ENCODE data around the gene MBD5.

The MBD5 gene

DNA sequence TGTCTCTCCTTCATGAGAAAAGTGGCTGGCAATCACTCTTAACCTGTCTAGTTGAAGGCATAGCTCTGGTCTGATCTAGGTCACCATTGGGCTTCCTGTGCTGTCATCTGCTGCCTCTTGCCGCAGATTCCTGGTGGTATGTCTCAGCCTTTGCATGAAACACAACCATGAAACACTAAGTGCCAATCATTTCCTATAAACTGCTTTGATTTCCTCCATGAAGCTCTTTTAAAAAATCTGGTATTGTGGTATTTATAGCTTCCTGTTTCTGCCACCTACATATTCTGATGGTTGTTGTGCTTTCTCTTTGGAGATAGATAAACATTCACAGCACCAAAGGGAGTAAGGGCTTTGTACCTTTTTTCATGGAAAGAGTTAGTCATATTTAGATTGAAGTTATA lies 503.6 kb downstream of the MBD5 start:
- no peak for DNase-seq
- H2BK5ac ChIP-seq (ENCODE audit: low read depth, low read length, poor library complexity, severe bottlenecking): no peak overlapping the region
- H3K4ac ChIP-seq (ENCODE audit: low read depth in 1 of 2, low read length in 2 of 2): no peak overlapping the region
- no peak overlapping the region for H2BK15ac ChIP-seq (ENCODE audit: low read depth, poor library complexity, severe bottlenecking)
- H3K9me3 ChIP-seq (ENCODE audit: control insufficient read depth, low read length): no peaks in the 10 kb centered on the region
- no peaks in the 10 kb centered on the region for H3K27me3 ChIP-seq (ENCODE audit: control insufficient read depth in 1 of 2, insufficient read depth in 1 of 2, low read length in 2 of 2)
- no peak overlapping the region for H4K91ac ChIP-seq (ENCODE audit: low read length)
- no peak overlapping the region for H3K18ac ChIP-seq (ENCODE audit: low read depth in 1 of 2, low read length in 2 of 2)
- no peaks in the 10 kb centered on the region for H3K79me1 ChIP-seq (replicated peaks; ENCODE audit: low read length, poor library complexity, severe bottlenecking)
- H3K4me3 ChIP-seq (ENCODE audit: insufficient read depth in 1 of 2, low read depth in 1 of 2, low read length in 2 of 2): no peak overlapping the region
- no peaks in the 10 kb centered on the region for H3K4me1 ChIP-seq (ENCODE audit: control insufficient read depth, insufficient read depth, low read depth, low read length)
- H3K27ac ChIP-seq (ENCODE audit: low read length, poor library complexity, severe bottlenecking): no peak overlapping the region
- no peak overlapping the region for H4K8ac ChIP-seq (ENCODE audit: low read length)
- H3K4me2 ChIP-seq (ENCODE audit: low read length, poor library complexity, severe bottlenecking): no peak overlapping the region
- no peak overlapping the region for H2AFZ ChIP-seq (ENCODE audit: low read depth, low read length)
- WGBS: 88% methylated on average over 1 of the region's 1 CpG
- H3K14ac ChIP-seq (ENCODE audit: low read length in 2 of 2): no peak overlapping the region
- H3K23ac ChIP-seq (ENCODE audit: low read length in 2 of 2): no peak overlapping the region
- H3K36me3 ChIP-seq (ENCODE audit: control insufficient read depth in 1 of 2, insufficient read depth in 2 of 2, low read depth in 1 of 2, low read length in 2 of 2): peaks cover 9% of the 10 kb centered on the region in 2 experiments
- H2BK12ac ChIP-seq (ENCODE audit: low read length in 2 of 2): no peak overlapping the region
- H3K9ac ChIP-seq (ENCODE audit: low read length): no peak overlapping the region
- H2BK120ac ChIP-seq (ENCODE audit: low read depth, low read length): no peak overlapping the region
- no peak overlapping the region for H2AK5ac ChIP-seq (ENCODE audit: low read length, severe bottlenecking)

GRCh38 chr2:148525130-148525529 lies 504.2 kb downstream of the MBD5 start:
- no peak overlapping the region for H3K23ac ChIP-seq (ENCODE audit: low read length in 2 of 2)
- no peaks in the 10 kb centered on the region for H3K9me3 ChIP-seq (ENCODE audit: control insufficient read depth, low read length)
- H3K79me1 ChIP-seq (replicated peaks; ENCODE audit: low read length, poor library complexity, severe bottlenecking): no peaks in the 10 kb centered on the region
- H2AFZ ChIP-seq (ENCODE audit: low read depth, low read length): no peak overlapping the region
- DNase-seq: no peak
- no peak overlapping the region for H2BK120ac ChIP-seq (ENCODE audit: low read depth, low read length)
- H2BK12ac ChIP-seq (ENCODE audit: low read length in 2 of 2): no peak overlapping the region
- no peak overlapping the region for H3K4me2 ChIP-seq (ENCODE audit: low read length, poor library complexity, severe bottlenecking)
- no peak overlapping the region for H3K9ac ChIP-seq (ENCODE audit: low read length)
- H3K36me3 ChIP-seq (ENCODE audit: control insufficient read depth in 1 of 2, insufficient read depth in 2 of 2, low read depth in 1 of 2, low read length in 2 of 2): peaks cover 4 to 5% of the 10 kb centered on the region in 2 experiments
- H3K4me1 ChIP-seq (ENCODE audit: control insufficient read depth, insufficient read depth, low read depth, low read length): no peaks in the 10 kb centered on the region
- H3K4ac ChIP-seq (ENCODE audit: low read depth in 1 of 2, low read length in 2 of 2): no peak overlapping the region
- H3K14ac ChIP-seq (ENCODE audit: low read length in 2 of 2): no peak overlapping the region
- H3K27me3 ChIP-seq (ENCODE audit: control insufficient read depth in 1 of 2, insufficient read depth in 1 of 2, low read length in 2 of 2): no peaks in the 10 kb centered on the region
- 100% methylated on average over 2 of the region's 2 CpGs for WGBS
- H3K27ac ChIP-seq (ENCODE audit: low read length, poor library complexity, severe bottlenecking): no peak overlapping the region
- H4K8ac ChIP-seq (ENCODE audit: low read length): no peak overlapping the region
- H2AK5ac ChIP-seq (ENCODE audit: low read length, severe bottlenecking): no peak overlapping the region
- no peak overlapping the region for H2BK15ac ChIP-seq (ENCODE audit: low read depth, poor library complexity, severe bottlenecking)
- H2BK5ac ChIP-seq (ENCODE audit: low read depth, low read length, poor library complexity, severe bottlenecking): no peak overlapping the region
- H3K4me3 ChIP-seq (ENCODE audit: insufficient read depth in 1 of 2, low read depth in 1 of 2, low read length in 2 of 2): no peak overlapping the region
- no peak overlapping the region for H3K18ac ChIP-seq (ENCODE audit: low read depth in 1 of 2, low read length in 2 of 2)
- no peak overlapping the region for H4K91ac ChIP-seq (ENCODE audit: low read length)

GRCh38 chr2:148526509-148527346 lies 505.8 kb downstream of the MBD5 start:
- H3K27ac ChIP-seq (ENCODE audit: low read length, poor library complexity, severe bottlenecking): no peak overlapping the region
- no peak overlapping the region for H2AFZ ChIP-seq (ENCODE audit: low read depth, low read length)
- no peak overlapping the region for H3K9ac ChIP-seq (ENCODE audit: low read length)
- no peak overlapping the region for H2BK12ac ChIP-seq (ENCODE audit: low read length in 2 of 2)
- H3K36me3 ChIP-seq (ENCODE audit: control insufficient read depth in 1 of 2, insufficient read depth in 2 of 2, low read depth in 1 of 2, low read length in 2 of 2): peaks cover 0 to 5% of the 10 kb centered on the region in 2 experiments
- no peak overlapping the region for H3K18ac ChIP-seq (ENCODE audit: low read depth in 1 of 2, low read length in 2 of 2)
- H3K9me3 ChIP-seq (ENCODE audit: control insufficient read depth, low read length): no peaks in the 10 kb centered on the region
- H2BK120ac ChIP-seq (ENCODE audit: low read depth, low read length): no peak overlapping the region
- H3K14ac ChIP-seq (ENCODE audit: low read length in 2 of 2): no peak overlapping the region
- 69% methylated on average over 9 of the region's 9 CpGs for WGBS
- no peak overlapping the region for H4K91ac ChIP-seq (ENCODE audit: low read length)
- H3K27me3 ChIP-seq (ENCODE audit: control insufficient read depth in 1 of 2, insufficient read depth in 1 of 2, low read length in 2 of 2): peaks cover 0 to 8% of the 10 kb centered on the region in 2 experiments
- no peak for DNase-seq
- no peak overlapping the region for H3K4me2 ChIP-seq (ENCODE audit: low read length, poor library complexity, severe bottlenecking)
- no peak overlapping the region for H3K23ac ChIP-seq (ENCODE audit: low read length in 2 of 2)
- H2BK15ac ChIP-seq (ENCODE audit: low read depth, poor library complexity, severe bottlenecking): no peak overlapping the region
- no peak overlapping the region for H2AK5ac ChIP-seq (ENCODE audit: low read length, severe bottlenecking)
- H3K79me1 ChIP-seq (replicated peaks; ENCODE audit: low read length, poor library complexity, severe bottlenecking): no peaks in the 10 kb centered on the region
- H3K4me1 ChIP-seq (ENCODE audit: control insufficient read depth, insufficient read depth, low read depth, low read length): no peaks in the 10 kb centered on the region
- no peak overlapping the region for H4K8ac ChIP-seq (ENCODE audit: low read length)
- H2BK5ac ChIP-seq (ENCODE audit: low read depth, low read length, poor library complexity, severe bottlenecking): no peak overlapping the region
- no peak overlapping the region for H3K4me3 ChIP-seq (ENCODE audit: insufficient read depth in 1 of 2, low read depth in 1 of 2, low read length in 2 of 2)
- H3K4ac ChIP-seq (ENCODE audit: low read depth in 1 of 2, low read length in 2 of 2): no peak overlapping the region

GRCh38 chr2:148527488-148528340 lies 506.8 kb downstream of the MBD5 start:
- DNase-seq: no peak
- H3K79me1 ChIP-seq (replicated peaks; ENCODE audit: low read length, poor library complexity, severe bottlenecking): no peaks in the 10 kb centered on the region
- WGBS: 88% methylated on average over 13 of the region's 14 CpGs
- H3K18ac ChIP-seq (ENCODE audit: low read depth in 1 of 2, low read length in 2 of 2): no peak overlapping the region
- H3K27ac ChIP-seq (ENCODE audit: low read length, poor library complexity, severe bottlenecking): no peak overlapping the region
- no peak overlapping the region for H4K8ac ChIP-seq (ENCODE audit: low read length)
- no peaks in the 10 kb centered on the region for H3K9me3 ChIP-seq (ENCODE audit: control insufficient read depth, low read length)
- no peak overlapping the region for H3K14ac ChIP-seq (ENCODE audit: low read length in 2 of 2)
- H2AK5ac ChIP-seq (ENCODE audit: low read length, severe bottlenecking): no peak overlapping the region
- no peak overlapping the region for H2BK15ac ChIP-seq (ENCODE audit: low read depth, poor library complexity, severe bottlenecking)
- no peak overlapping the region for H3K4ac ChIP-seq (ENCODE audit: low read depth in 1 of 2, low read length in 2 of 2)
- H2BK12ac ChIP-seq (ENCODE audit: low read length in 2 of 2): no peak overlapping the region
- peaks cover 0 to 5% of the 10 kb centered on the region in 2 experiments for H3K36me3 ChIP-seq (ENCODE audit: control insufficient read depth in 1 of 2, insufficient read depth in 2 of 2, low read depth in 1 of 2, low read length in 2 of 2)
- H2BK5ac ChIP-seq (ENCODE audit: low read depth, low read length, poor library complexity, severe bottlenecking): no peak overlapping the region
- no peaks in the 10 kb centered on the region for H3K4me1 ChIP-seq (ENCODE audit: control insufficient read depth, insufficient read depth, low read depth, low read length)
- no peak overlapping the region for H2BK120ac ChIP-seq (ENCODE audit: low read depth, low read length)
- no peak overlapping the region for H3K4me2 ChIP-seq (ENCODE audit: low read length, poor library complexity, severe bottlenecking)
- no peak overlapping the region for H2AFZ ChIP-seq (ENCODE audit: low read depth, low read length)
- no peak overlapping the region for H3K9ac ChIP-seq (ENCODE audit: low read length)
- peaks cover 0 to 8% of the 10 kb centered on the region in 2 experiments for H3K27me3 ChIP-seq (ENCODE audit: control insufficient read depth in 1 of 2, insufficient read depth in 1 of 2, low read length in 2 of 2)
- no peak overlapping the region for H3K23ac ChIP-seq (ENCODE audit: low read length in 2 of 2)
- H4K91ac ChIP-seq (ENCODE audit: low read length): no peak overlapping the region
- no peak overlapping the region for H3K4me3 ChIP-seq (ENCODE audit: insufficient read depth in 1 of 2, low read depth in 1 of 2, low read length in 2 of 2)
